Astrocyte (in vitro differentiated cells and primary cell): ENCODE measurements around the gene ATP10B.

Experiments used
- EZH2 ChIP-seq: IDR thresholded peaks from 2 replicates; pipeline ENCODE4 v1.6.1; 2012; ENCODE audit warnings: mild to moderate bottlenecking, low read length, inconsistent platforms; ENCODE audit not compliant: insufficient read depth
- TF ChIP-seq, protein P1 (sequence below): IDR thresholded peaks from 2 replicates; pipeline ENCODE4 v1.5.1; 2011; ENCODE audit warnings: low read depth, mild to moderate bottlenecking, inconsistent platforms, low read length, moderate library complexity; ENCODE audit not compliant: insufficient read depth

DNA sequence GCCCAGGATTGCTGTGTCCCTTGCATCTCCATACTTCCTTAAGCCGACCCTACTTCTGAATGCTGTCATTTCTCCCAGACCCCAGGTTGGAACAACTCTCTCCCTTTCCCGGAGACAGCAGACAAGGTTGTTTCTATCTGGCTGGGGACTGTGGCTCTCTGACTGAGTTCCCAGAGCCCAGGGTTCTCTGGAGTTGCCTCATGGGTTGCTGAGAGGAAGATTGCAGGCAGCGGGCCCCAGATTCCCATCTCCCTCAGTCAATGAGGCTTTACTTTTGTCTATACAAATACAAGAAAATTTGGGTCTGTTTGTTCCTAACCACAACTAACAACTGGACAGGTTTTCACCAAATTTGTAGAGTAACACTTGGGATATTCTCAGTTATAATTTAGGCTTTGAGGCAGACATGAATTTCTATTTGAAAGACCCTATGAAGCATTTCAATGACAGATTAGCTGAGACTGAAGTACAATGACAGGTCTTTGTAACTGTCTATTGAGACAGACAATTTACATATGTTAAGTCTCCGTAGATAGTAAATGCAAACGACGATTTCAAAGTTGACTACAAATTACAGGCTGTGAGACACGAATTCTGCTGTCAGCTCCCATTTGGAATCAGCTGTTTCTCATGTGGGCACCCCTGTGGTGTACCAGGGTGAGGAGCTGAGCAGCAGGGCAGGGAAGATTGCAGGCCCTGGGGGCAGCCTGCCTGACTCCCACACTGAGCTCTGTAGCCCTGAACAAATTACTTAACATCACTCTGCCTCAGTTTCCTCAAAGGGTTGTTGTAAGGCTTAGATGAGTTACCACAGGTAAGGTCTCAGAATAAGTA is 107.5 kb downstream of the ATP10B start:
- TF ChIP-seq, protein P1, sequence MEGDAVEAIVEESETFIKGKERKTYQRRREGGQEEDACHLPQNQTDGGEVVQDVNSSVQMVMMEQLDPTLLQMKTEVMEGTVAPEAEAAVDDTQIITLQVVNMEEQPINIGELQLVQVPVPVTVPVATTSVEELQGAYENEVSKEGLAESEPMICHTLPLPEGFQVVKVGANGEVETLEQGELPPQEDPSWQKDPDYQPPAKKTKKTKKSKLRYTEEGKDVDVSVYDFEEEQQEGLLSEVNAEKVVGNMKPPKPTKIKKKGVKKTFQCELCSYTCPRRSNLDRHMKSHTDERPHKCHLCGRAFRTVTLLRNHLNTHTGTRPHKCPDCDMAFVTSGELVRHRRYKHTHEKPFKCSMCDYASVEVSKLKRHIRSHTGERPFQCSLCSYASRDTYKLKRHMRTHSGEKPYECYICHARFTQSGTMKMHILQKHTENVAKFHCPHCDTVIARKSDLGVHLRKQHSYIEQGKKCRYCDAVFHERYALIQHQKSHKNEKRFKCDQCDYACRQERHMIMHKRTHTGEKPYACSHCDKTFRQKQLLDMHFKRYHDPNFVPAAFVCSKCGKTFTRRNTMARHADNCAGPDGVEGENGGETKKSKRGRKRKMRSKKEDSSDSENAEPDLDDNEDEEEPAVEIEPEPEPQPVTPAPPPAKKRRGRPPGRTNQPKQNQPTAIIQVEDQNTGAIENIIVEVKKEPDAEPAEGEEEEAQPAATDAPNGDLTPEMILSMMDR = no peak
- no peak for TF ChIP-seq EZH2
